ENCODE results near the gene TNS2.
A peak's percentile ranks its signal among the peaks of the same experiment; 100 is the strongest.

Gene TNS2

GRCh38 chr12:53056901-53057300 is 7.0 kb downstream of the TNS2 start:
- peaks cover 16% of the 10 kb centered on the region for H3K4me1 Mint-ChIP-seq (ENCODE audit: low read depth)
- H3K27me3 Mint-ChIP-seq = peaks cover 40% of the 10 kb centered on the region
- intact Hi-C loops (cut with micrococcal nuclease) = no loop called here
- H3K36me3 Mint-ChIP-seq (ENCODE audit: low read depth) = no peaks in the 10 kb centered on the region
- H3K27ac Mint-ChIP-seq = no peak overlapping the region
- no peak overlapping the region for H3K4me3 Mint-ChIP-seq
- no peaks in the 10 kb centered on the region for H3K9me3 Mint-ChIP-seq

- H3K9me3 Mint-ChIP-seq = no peaks in the 10 kb centered on the region
- peaks cover 38% of the 10 kb centered on the region for H3K27me3 Mint-ChIP-seq
- H3K36me3 Mint-ChIP-seq (ENCODE audit: low read depth) = peaks cover under 1% of the 10 kb centered on the region
- peaks cover 11% of the 10 kb centered on the region for H3K4me1 Mint-ChIP-seq (ENCODE audit: low read depth)
- H3K27ac Mint-ChIP-seq = no peak overlapping the region
- intact Hi-C loops (cut with micrococcal nuclease) = no loop called here
- H3K4me3 Mint-ChIP-seq = no peak overlapping the region
Measured at GRCh38 chr12:53057816-53058500, 8.1 kb downstream of the TNS2 start.

GRCh38 chr12:53058674-53059433 is 9.0 kb downstream of the TNS2 start:
- peaks cover 38% of the 10 kb centered on the region for H3K27me3 Mint-ChIP-seq
- intact Hi-C loops (cut with micrococcal nuclease) = no loop called here
- no peak overlapping the region for H3K27ac Mint-ChIP-seq
- H3K4me1 Mint-ChIP-seq (ENCODE audit: low read depth) = peaks cover 5% of the 10 kb centered on the region
- no peaks in the 10 kb centered on the region for H3K9me3 Mint-ChIP-seq
- H3K36me3 Mint-ChIP-seq (ENCODE audit: low read depth) = peaks cover 9% of the 10 kb centered on the region
- H3K4me3 Mint-ChIP-seq = no peak overlapping the region

- no peaks in the 10 kb centered on the region for H3K9me3 Mint-ChIP-seq
- peaks cover 34% of the 10 kb centered on the region for H3K27me3 Mint-ChIP-seq
- H3K4me3 Mint-ChIP-seq = no peak overlapping the region
- no peak overlapping the region for H3K27ac Mint-ChIP-seq
- H3K4me1 Mint-ChIP-seq (ENCODE audit: low read depth) = no peaks in the 10 kb centered on the region
- H3K36me3 Mint-ChIP-seq (ENCODE audit: low read depth) = peaks cover 16% of the 10 kb centered on the region
- intact Hi-C loops (cut with micrococcal nuclease) = no loop called here
Measured at GRCh38 chr12:53059434-53060063, 9.7 kb downstream of the TNS2 start.

- Mint-ChIP-seq H3K36me3 (ENCODE audit: low read depth) (peaks cover 23% of the 10 kb centered on the region), H3K4me3 (no peak overlapping the region), H3K4me1 (ENCODE audit: low read depth) (no peaks in the 10 kb centered on the region), H3K9me3 (no peaks in the 10 kb centered on the region), H3K27me3 (peaks cover 34% of the 10 kb centered on the region), H3K27ac (no peak overlapping the region)
- intact Hi-C loops (cut with micrococcal nuclease) = no loop called here
Measured at GRCh38 chr12:53060064-53060720, 10.3 kb downstream of the TNS2 start.

- peaks cover under 1% of the 10 kb centered on the region for H3K4me1 Mint-ChIP-seq (ENCODE audit: low read depth)
- intact Hi-C loops (cut with micrococcal nuclease) = no loop called here
- no peak overlapping the region for H3K4me3 Mint-ChIP-seq
- peaks cover 29% of the 10 kb centered on the region for H3K27me3 Mint-ChIP-seq
- H3K9me3 Mint-ChIP-seq = no peaks in the 10 kb centered on the region
- H3K27ac Mint-ChIP-seq = no peak overlapping the region
- H3K36me3 Mint-ChIP-seq (ENCODE audit: low read depth) = peaks cover 29% of the 10 kb centered on the region
Measured at GRCh38 chr12:53060721-53061276, 10.9 kb downstream of the TNS2 start.

- H3K36me3 Mint-ChIP-seq (ENCODE audit: low read depth) = peaks cover 36% of the 10 kb centered on the region
- H3K27ac Mint-ChIP-seq = peak overlapping the region; percentile 14
- no peak overlapping the region for H3K4me3 Mint-ChIP-seq
- peaks cover 8% of the 10 kb centered on the region for H3K4me1 Mint-ChIP-seq (ENCODE audit: low read depth)
- intact Hi-C loops (cut with micrococcal nuclease) = no loop called here
- H3K27me3 Mint-ChIP-seq = peaks cover 29% of the 10 kb centered on the region
- H3K9me3 Mint-ChIP-seq = no peaks in the 10 kb centered on the region
Measured at GRCh38 chr12:53061404-53062010, 11.6 kb downstream of the TNS2 start.

- Mint-ChIP-seq H3K27ac (peak overlapping the region; percentile 14), H3K27me3 (peaks cover 27% of the 10 kb centered on the region), H3K36me3 (ENCODE audit: low read depth) (peaks cover 44% of the 10 kb centered on the region), H3K4me3 (no peak overlapping the region), H3K9me3 (no peaks in the 10 kb centered on the region), H3K4me1 (ENCODE audit: low read depth) (peaks cover 9% of the 10 kb centered on the region)
- intact Hi-C loops (cut with micrococcal nuclease) = no loop called here
Measured at GRCh38 chr12:53062011-53062961, 12.4 kb downstream of the TNS2 start.

- Mint-ChIP-seq H3K4me1 (ENCODE audit: low read depth) (peaks cover 9% of the 10 kb centered on the region), H3K27me3 (peaks cover 22% of the 10 kb centered on the region), H3K36me3 (ENCODE audit: low read depth) (peaks cover 52% of the 10 kb centered on the region), H3K4me3 (no peak overlapping the region), H3K9me3 (no peaks in the 10 kb centered on the region), H3K27ac (no peak overlapping the region)
- intact Hi-C loops (cut with micrococcal nuclease) = no loop called here
Measured at GRCh38 chr12:53062977-53063707, 13.3 kb downstream of the TNS2 start.

- intact Hi-C loops (cut with micrococcal nuclease) = no loop called here
Measured at GRCh38 chr12:53063708-53064612, 14.1 kb downstream of the TNS2 start.

GRCh38 chr12:53064613-53065436 is 15.0 kb downstream of the TNS2 start:
- intact Hi-C loops (cut with micrococcal nuclease) = no loop called here
- Mint-ChIP-seq H3K36me3 (ENCODE audit: low read depth) (peaks cover 69% of the 10 kb centered on the region), H3K4me1 (ENCODE audit: low read depth) (peaks cover 21% of the 10 kb centered on the region), H3K4me3 (no peak overlapping the region), H3K27me3 (peaks cover 19% of the 10 kb centered on the region), H3K9me3 (no peaks in the 10 kb centered on the region), H3K27ac (no peak overlapping the region)

More at GRCh38 chr12:53063708-53064612, 14.1 kb downstream of the TNS2 start:
- no peaks in the 10 kb centered on the region for H3K9me3 Mint-ChIP-seq
- peaks cover 22% of the 10 kb centered on the region for H3K27me3 Mint-ChIP-seq
- peaks cover 15% of the 10 kb centered on the region for H3K4me1 Mint-ChIP-seq (ENCODE audit: low read depth)
- no peak overlapping the region for H3K4me3 Mint-ChIP-seq
- no peak overlapping the region for H3K27ac Mint-ChIP-seq
- peaks cover 60% of the 10 kb centered on the region for H3K36me3 Mint-ChIP-seq (ENCODE audit: low read depth)
